VCaP (cell line): ENCODE results near the gene SHC2.

Experiments used
- H3K27ac ChIP-seq: fragments of 450-650 bp; 2 replicates; pipeline ENCODE4 v1.5.1; 2017
- CTCF ChIP-seq: fragments of 450-650 bp; conservative IDR thresholded peaks from 2 replicates; pipeline ENCODE4 v1.5.1; 2017; ENCODE audit warnings: mild to moderate bottlenecking, moderate library complexity

SHC2 gene

GRCh38 chr19:495402-496111 lies 34.7 kb upstream of the SHC2 start:
- H3K27ac ChIP-seq: no peak overlapping the region
- TF ChIP-seq CTCF: peak; percentile 68

- H3K27ac ChIP-seq: no peak overlapping the region
- no peak for TF ChIP-seq CTCF
Observed at GRCh38 chr19:495081-495401, 34.2 kb upstream of the SHC2 start.

GRCh38 chr19:494171-495080 lies 33.6 kb upstream of the SHC2 start:
- no peak overlapping the region for H3K27ac ChIP-seq
- no peak for TF ChIP-seq CTCF

GRCh38 chr19:493391-494170 lies 32.7 kb upstream of the SHC2 start:
- no peak for TF ChIP-seq CTCF
- no peak overlapping the region for H3K27ac ChIP-seq

GRCh38 chr19:492091-492531 lies 31.3 kb upstream of the SHC2 start:
- no peak for TF ChIP-seq CTCF
- no peak overlapping the region for H3K27ac ChIP-seq

GRCh38 chr19:491146-491741 lies 30.4 kb upstream of the SHC2 start:
- TF ChIP-seq CTCF: no peak
- no peak overlapping the region for H3K27ac ChIP-seq
